HAP-1 (cell line): ENCODE data around the gene CAPN5.

Experiments
- DNase-seq, 2 experiments: peaks; one replicate each; pipeline ENCODE4 v3.0.0-alpha.2; 2016 to 2020; ENCODE audit warnings: low spot score in 2 of 2
- H3K27me3 ChIP-seq: fragments of 250-450 bp; sonication (Bioruptor Pico); 2 replicates; pipeline ENCODE4 v1.5.1; 2020; ENCODE audit warnings: low read depth, mild to moderate bottlenecking, moderate library complexity
- H3K36me3 ChIP-seq: fragments of 250-450 bp; sonication (Bioruptor Pico); replicated peaks from 2 replicates; pipeline ENCODE4 v1.5.1; 2020; ENCODE audit warnings: mild to moderate bottlenecking
- H3K4me1 ChIP-seq: fragments of 250-450 bp; sonication (Bioruptor Pico); 2 replicates; pipeline ENCODE4 v1.5.1; 2020; ENCODE audit warnings: mild to moderate bottlenecking
- H3K4me3 ChIP-seq: fragments of 250-450 bp; sonication (Bioruptor Pico); 2 replicates; pipeline ENCODE4 v1.5.1; 2020; ENCODE audit warnings: mild to moderate bottlenecking, moderate library complexity
- H3K9me3 ChIP-seq: fragments of 250-450 bp; sonication (Bioruptor Pico); 2 replicates; pipeline ENCODE4 v1.5.1; 2020; ENCODE audit warnings: mild to moderate bottlenecking, moderate library complexity
- in situ Hi-C: fragments of 300-500 bp; cut with MboI; formaldehyde crosslinking; loops from 3 replicates; pipeline ENCODE4 v1.14.3; 2020; ENCODE audit warnings: low sequenced_read_pairs, inconsistent platforms, mixed read lengths

CAPN5 gene

DNA sequence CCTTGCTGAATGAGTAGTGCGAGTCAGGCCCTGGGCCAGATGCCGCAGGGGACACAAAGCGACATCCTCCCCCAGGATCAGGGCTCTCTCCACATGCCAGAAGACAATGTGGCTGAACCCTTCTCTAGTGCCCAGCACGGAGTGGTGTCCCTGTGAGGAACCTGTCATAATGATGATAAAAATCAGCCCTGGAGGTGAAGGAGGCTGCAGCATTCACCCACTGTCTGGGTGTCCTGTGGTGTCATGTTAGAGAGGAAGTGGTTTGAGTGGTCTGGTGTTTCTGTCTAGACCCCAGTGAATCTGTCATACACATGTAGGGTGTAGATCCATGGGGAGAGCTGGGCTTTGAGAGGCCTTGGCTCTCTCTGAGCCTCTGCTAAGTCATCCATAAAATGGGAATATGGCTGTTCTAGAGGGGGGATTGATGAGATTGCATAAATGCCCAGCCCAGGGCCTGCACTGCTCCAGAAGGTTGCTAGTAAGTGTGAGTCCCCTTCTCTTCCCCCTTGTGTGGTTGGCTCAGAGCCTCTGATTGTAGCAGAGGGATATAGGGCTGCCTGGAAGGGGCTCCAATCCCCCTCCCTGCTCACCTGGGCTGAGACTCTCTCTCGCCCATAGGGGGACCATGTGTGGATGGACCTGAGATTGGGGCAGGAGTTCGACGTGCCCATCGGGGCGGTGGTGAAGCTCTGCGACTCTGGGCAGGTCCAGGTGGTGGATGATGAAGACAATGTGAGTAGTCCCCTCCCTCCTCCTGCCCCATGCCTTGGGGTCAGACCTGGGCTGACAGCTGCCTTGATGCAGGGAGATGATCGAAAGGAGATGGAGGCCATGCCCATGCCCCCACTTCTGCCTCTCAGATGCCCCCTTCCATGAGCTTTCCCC, 75.6 kb downstream of the CAPN5 start:
- no peak for DNase-seq
- in situ Hi-C loops, result no loop called here
- H3K27me3 ChIP-seq, result no peaks in the 10 kb centered on the region

GRCh38 chr11:77143405-77144020, 76.7 kb downstream of the CAPN5 start:
- in situ Hi-C loops, result no loop called here
- Histone ChIP-seq H3K4me3 (no peak overlapping the region), H3K27me3 (no peaks in the 10 kb centered on the region), H3K36me3 (no peaks in the 10 kb centered on the region), H3K9me3 (no peaks in the 10 kb centered on the region), H3K4me1 (no peaks in the 10 kb centered on the region)
- no peak for DNase-seq

More for the DNA sequence above, 75.6 kb downstream of the CAPN5 start:
- Histone ChIP-seq H3K9me3 (no peaks in the 10 kb centered on the region), H3K36me3 (no peaks in the 10 kb centered on the region), H3K4me3 (no peak overlapping the region), H3K4me1 (no peaks in the 10 kb centered on the region)

DNA sequence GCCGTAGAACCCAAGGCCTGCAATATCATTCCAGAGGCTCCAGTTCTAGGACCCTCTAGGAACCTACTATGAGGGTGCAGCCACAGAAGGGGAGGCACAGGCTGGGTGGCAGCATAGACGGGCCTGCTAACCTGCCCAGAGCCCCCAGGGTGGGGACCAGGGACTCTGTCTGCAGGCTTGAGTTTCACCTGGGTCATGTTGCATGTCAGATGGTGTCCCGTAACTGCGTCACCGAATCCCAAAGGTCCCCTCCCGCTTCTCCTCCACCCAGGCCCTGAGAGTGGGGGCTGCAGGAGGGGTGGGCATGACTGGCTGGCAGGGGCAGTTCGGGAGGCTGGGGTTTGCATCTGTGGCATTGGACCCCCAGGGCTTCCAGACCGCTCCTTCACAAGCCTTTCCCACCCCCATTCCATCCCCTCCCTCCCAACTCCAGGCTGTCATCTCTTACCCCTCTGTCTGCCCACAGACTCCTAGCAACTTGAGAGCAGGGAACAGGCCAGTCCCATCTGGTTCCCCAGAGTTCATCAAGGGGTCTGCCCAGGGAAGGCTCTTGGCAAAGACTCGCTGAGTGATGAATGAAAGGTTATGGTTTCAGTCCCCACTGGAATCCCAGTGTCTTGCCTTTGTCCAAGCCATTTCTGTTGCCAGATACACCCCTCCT, 77.6 kb downstream of the CAPN5 start:
- Histone ChIP-seq H3K4me3 (no peak overlapping the region), H3K9me3 (no peaks in the 10 kb centered on the region), H3K36me3 (no peaks in the 10 kb centered on the region), H3K27me3 (no peaks in the 10 kb centered on the region), H3K4me1 (no peaks in the 10 kb centered on the region)
- in situ Hi-C loops, result no loop called here
- DNase-seq, result no peak

- Histone ChIP-seq H3K36me3 (no peaks in the 10 kb centered on the region), H3K9me3 (no peaks in the 10 kb centered on the region), H3K4me3 (no peak overlapping the region), H3K27me3 (no peaks in the 10 kb centered on the region), H3K4me1 (no peaks in the 10 kb centered on the region)
- DNase-seq, result no peak
- in situ Hi-C loops, result no loop called here
Observed at GRCh38 chr11:77144857-77145428, 78.2 kb downstream of the CAPN5 start.

- Histone ChIP-seq H3K9me3 (no peaks in the 10 kb centered on the region), H3K36me3 (no peaks in the 10 kb centered on the region), H3K4me1 (no peaks in the 10 kb centered on the region), H3K27me3 (no peaks in the 10 kb centered on the region), H3K4me3 (no peak overlapping the region)
- DNase-seq, result no peak
- in situ Hi-C loops, result no loop called here
Observed at GRCh38 chr11:77146261-77147035, 79.7 kb downstream of the CAPN5 start.

DNA sequence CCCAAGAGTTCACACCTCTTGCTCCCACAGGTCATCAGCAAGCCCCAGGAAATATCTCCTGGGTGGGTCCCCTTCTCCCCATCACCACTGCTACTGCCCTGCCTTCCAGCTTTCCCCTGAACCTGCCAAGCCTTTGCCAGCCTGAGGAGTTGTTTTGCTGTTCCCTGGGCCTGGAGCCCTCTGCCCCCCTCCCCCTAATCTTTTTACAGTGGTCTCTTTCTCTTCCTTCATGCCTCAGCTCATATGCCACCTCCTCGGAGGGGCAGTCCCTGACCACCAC, 80.2 kb downstream of the CAPN5 start:
- Histone ChIP-seq H3K27me3 (no peaks in the 10 kb centered on the region), H3K36me3 (no peaks in the 10 kb centered on the region), H3K9me3 (no peaks in the 10 kb centered on the region), H3K4me3 (no peak overlapping the region), H3K4me1 (no peaks in the 10 kb centered on the region)
- in situ Hi-C loops, result no loop called here
- DNase-seq, result no peak

DNA sequence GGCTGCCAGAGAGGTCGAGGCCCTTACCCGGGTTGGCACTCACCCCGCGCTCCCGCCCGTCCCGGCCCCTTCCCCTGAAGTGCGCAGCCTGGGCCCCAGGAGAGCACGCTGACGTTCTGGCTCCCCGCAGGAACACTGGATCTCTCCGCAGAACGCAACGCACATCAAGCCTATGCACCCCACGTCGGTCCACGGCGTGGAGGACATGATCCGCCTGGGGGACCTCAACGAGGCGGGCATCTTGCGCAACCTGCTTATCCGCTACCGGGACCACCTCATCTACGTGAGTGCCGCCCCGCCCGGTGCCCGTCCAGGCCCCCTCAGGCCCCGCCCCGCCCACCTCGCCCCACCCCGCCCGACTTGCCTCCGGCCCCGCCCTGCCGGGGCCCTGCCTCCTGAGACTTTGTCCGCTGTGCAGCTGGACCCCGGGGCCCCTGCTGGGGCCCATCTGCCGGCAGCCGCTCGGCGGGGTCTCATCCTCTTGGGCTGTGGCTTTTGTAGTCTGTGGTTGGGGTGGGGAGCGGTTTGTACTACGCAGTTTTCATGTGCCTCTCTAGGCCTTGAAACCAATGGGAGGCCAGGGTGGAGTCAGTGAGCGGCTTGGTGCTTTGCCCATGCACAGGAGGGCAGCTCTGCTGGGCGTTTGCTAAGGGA, 81.0 kb downstream of the CAPN5 start:
- no peaks in the 10 kb centered on the region for H3K4me1 ChIP-seq
- DNase-seq, result no peak
- H3K9me3 ChIP-seq, result no peaks in the 10 kb centered on the region
- in situ Hi-C loops, result no loop called here
- no peak overlapping the region for H3K4me3 ChIP-seq
- no peaks in the 10 kb centered on the region for H3K36me3 ChIP-seq
- H3K27me3 ChIP-seq, result no peaks in the 10 kb centered on the region

DNA sequence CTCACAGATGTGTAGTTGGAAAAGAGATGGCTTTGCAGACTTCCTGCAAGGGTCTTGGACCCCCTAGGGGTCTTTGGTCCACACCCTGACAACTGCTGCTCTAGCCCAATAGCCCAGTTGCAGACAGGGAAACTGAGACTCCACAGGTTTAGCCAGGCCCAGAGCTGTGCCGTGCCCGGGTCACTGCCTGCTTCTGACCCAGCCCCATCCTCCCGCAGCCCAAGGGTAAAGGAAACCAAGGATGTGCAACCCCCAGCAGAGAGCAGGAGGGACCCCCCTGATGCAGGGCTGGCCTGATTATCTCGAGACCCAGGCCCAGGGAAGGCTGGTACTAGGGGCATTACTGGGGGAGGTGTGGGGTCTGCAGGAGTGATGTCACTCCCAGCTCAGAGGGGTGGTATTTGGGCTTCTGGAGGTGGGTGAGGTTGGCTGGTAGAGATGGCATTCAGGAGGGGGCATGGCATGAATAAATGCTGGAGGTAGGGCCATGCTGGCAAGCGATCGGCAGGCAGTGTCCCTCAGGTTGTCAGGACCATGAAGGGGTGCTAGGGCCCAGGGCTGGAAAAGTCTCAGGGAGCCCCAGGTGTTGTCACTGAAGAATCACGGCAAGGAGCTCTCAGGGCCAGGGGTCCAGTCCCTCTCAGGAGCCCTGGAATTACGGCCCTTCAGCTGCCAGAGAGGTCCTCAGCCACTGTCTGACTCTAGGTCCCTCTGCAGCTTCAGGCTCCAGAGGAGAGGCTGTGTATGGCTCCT, 82.4 kb downstream of the CAPN5 start:
- Histone ChIP-seq H3K9me3 (no peaks in the 10 kb centered on the region), H3K27me3 (no peaks in the 10 kb centered on the region), H3K4me3 (no peak overlapping the region), H3K36me3 (no peaks in the 10 kb centered on the region), H3K4me1 (no peaks in the 10 kb centered on the region)
- DNase-seq, result no peak
- in situ Hi-C loops, result no loop called here

DNA sequence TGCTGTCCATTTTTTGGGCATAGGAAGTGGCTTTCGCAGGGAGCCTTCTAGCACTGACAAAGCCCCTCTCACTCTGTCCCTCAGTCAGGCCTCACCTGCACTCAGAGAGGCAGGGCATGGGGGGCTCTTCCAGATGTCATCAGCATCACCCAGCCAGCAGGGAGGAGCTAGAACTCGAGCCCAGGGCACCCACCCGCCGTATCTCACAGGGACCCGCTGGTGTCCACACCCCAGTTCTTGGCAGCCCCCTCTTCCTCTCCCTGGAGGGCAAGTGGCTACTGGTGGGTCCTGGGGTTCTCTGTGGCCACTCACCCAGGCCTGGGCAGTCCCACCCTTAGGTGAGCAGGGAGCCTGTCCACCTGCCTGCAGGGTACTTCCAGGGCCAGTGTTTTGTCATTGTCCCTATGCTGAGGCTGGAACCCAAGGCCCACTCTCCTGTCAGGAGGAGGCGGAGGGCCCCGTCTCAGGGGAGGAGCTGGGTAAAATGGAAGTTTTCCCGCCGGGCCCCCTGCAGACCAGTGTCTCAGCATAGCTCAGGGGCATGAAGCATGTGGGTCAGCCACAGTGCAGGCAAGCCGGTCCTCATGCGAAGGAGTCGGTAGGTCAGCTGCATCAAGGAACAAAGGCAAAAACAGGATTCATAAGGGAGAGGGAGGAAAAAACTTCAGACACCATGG, 83.1 kb downstream of the CAPN5 start:
- Histone ChIP-seq H3K27me3 (no peaks in the 10 kb centered on the region), H3K4me1 (no peaks in the 10 kb centered on the region), H3K36me3 (no peaks in the 10 kb centered on the region), H3K4me3 (no peak overlapping the region), H3K9me3 (no peaks in the 10 kb centered on the region)
- in situ Hi-C loops, result no loop called here
- DNase-seq, result no peak

- in situ Hi-C loops, result no loop called here
- H3K36me3 ChIP-seq, result no peaks in the 10 kb centered on the region
- H3K27me3 ChIP-seq, result no peaks in the 10 kb centered on the region
- no peaks in the 10 kb centered on the region for H3K4me1 ChIP-seq
- DNase-seq, result no peak
- H3K9me3 ChIP-seq, result no peaks in the 10 kb centered on the region
- no peak overlapping the region for H3K4me3 ChIP-seq
Observed at GRCh38 chr11:77150836-77151235, 84.1 kb downstream of the CAPN5 start.

- Histone ChIP-seq H3K4me3 (no peak overlapping the region), H3K9me3 (no peaks in the 10 kb centered on the region), H3K27me3 (no peaks in the 10 kb centered on the region), H3K36me3 (no peaks in the 10 kb centered on the region), H3K4me1 (no peaks in the 10 kb centered on the region)
- DNase-seq, result no peak
- in situ Hi-C loops, result no loop called here
Observed at GRCh38 chr11:77151804-77152509, 85.2 kb downstream of the CAPN5 start.

GRCh38 chr11:77152846-77153245, 86.1 kb downstream of the CAPN5 start:
- Histone ChIP-seq H3K4me3 (no peak overlapping the region), H3K27me3 (no peaks in the 10 kb centered on the region), H3K9me3 (no peaks in the 10 kb centered on the region), H3K36me3 (no peaks in the 10 kb centered on the region), H3K4me1 (no peaks in the 10 kb centered on the region)
- DNase-seq, result no peak
- in situ Hi-C loops, result no loop called here
